LNCaP clone FGC (cell line): ENCODE results near the gene SMAD5.
A peak's percentile ranks its signal among the peaks of the same experiment; 100 is the strongest.

Experiments used
- DNase-seq: peaks from one replicate; pipeline ENCODE4 v3.0.0-alpha.2; 2011; ENCODE audit warnings: low read depth
- H3K4me3 ChIP-seq: 2 replicates; pipeline ENCODE4 v1.5.1; 2011; ENCODE audit warnings: mild to moderate bottlenecking, low read depth, low read length, control low read depth
- TF ChIP-seq, protein P1 (sequence below): IDR thresholded peaks from 2 replicates; pipeline ENCODE4 v1.5.1; 2012; ENCODE audit warnings: mild to moderate bottlenecking; ENCODE audit not compliant: control insufficient read depth, insufficient read depth; ENCODE audit errors: extremely low read depth

The SMAD5 gene

DNA sequence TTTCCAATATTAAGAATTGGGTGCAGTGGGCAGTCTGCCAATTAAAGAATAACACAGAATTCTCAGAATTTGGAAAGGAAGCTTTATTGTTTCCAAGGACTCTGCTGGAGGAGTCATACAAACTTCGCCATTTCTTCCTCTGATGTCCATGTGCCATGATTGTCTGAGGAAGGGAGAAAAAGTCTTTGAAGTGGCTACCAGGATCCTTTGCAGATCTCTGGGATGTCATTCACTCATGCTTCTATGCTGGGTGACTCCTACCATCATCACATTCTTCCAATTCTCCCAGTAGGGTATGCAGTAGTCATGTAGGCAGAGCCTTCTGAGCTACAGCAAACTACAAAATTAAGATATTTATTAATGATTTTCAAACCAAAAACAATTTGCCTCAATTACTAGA lies 3.2 kb upstream of the SMAD5 start:
- no peak overlapping the region for H3K4me3 ChIP-seq
- DNase-seq: no peak
- TF ChIP-seq, protein P1, sequence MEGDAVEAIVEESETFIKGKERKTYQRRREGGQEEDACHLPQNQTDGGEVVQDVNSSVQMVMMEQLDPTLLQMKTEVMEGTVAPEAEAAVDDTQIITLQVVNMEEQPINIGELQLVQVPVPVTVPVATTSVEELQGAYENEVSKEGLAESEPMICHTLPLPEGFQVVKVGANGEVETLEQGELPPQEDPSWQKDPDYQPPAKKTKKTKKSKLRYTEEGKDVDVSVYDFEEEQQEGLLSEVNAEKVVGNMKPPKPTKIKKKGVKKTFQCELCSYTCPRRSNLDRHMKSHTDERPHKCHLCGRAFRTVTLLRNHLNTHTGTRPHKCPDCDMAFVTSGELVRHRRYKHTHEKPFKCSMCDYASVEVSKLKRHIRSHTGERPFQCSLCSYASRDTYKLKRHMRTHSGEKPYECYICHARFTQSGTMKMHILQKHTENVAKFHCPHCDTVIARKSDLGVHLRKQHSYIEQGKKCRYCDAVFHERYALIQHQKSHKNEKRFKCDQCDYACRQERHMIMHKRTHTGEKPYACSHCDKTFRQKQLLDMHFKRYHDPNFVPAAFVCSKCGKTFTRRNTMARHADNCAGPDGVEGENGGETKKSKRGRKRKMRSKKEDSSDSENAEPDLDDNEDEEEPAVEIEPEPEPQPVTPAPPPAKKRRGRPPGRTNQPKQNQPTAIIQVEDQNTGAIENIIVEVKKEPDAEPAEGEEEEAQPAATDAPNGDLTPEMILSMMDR: no peak

DNA sequence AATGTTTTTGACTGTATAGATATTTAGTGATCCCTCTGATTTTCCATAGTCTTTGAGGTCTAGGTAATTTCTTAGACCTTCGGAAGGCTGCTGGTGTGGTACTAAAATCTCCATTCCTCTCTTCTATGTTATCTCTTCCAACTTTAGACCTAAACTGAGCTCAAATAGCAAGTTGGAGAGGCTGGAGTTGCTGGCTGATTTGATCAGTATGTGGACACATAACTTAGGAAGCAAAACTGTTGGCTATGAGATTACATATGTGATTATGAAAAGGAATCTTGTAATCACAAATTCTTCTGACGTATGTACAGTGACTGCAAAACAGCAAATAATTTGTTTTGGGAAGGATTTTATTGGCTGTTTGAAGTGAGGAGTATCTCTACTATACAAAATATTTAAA lies 2.1 kb upstream of the SMAD5 start:
- no peak overlapping the region for H3K4me3 ChIP-seq
- no peak for DNase-seq
- TF ChIP-seq, protein P1: no peak

DNA sequence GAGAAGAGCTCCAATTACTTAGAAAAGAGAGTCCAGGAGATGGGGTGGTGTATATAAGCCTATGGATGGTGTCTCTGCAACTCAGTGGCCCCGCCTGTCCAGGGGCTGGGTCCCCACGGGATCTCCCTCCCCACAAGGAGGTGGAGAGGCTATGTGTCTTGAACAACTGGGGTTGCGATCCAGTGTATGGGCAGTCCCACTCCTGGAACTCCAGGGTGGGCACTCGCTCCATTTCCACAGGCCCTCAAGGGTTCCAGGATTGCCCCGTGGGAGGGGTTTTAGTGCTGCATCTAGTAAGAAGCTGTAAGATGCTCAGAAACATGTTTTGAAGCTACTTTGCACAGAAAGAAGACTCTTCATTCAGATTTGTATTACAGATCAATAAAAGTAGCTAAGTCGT lies 558 bp upstream of the SMAD5 start:
- peak overlapping the region; percentile 83 for H3K4me3 ChIP-seq
- DNase-seq: no peak
- TF ChIP-seq, protein P1: no peak

DNA sequence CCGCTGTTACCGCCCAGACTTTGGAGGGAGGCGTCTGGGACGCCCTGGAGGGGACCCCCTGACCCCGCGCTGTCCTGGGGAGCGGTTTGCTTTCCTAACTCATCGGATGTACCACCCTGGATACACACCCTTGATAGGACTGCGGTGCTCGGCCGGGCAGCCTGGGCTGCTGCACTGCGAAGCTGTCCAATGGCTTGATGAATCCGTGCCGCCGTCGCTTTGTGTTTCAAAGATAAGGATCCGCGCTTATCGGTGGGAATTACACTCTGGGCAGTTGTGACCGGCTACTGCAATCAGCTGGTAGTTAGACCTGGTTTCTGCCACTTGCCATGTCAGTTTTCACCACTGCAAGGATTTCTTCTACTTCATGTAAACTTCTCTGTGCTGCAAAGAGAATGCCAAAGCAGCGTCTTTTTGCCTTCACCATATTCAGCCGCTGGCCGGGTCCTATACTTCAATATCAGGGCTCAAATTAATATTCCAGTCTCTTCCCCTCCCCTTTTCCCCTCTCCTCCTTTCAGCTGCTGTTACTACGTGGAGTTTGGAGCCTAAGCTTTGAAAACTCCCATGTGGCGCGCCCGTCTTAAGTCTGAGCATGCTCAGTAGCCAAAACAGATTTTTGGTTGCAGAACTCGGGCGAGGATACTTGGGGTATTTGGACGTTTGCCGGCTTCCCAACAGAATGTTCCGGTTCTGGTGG lies 727 bp downstream of the SMAD5 start:
- TF ChIP-seq, protein P1: no peak
- H3K4me3 ChIP-seq: peak overlapping the region; percentile 83
- peak; percentile 38 for DNase-seq

DNA sequence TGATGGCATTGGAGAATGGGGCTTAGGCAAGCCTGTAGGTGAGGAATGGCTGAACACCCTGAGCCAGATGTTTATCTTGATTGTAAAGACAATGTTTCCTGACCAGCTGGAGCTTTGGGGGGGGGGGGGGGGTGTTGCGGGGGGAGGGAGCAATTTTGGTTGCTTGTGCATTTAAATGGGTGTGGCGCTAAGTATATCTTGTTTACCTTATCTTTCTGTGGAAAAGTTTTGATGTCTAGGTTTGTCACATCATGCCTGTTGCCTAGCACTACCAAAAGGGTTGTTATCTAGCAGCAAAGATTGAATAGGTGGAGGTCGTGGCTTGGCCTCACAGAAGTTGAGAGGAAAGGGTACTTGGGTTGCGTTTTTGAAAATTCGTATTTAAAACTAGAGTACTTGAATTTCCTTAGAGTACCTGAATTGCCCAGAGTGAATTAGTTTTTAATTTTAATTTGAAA lies 1.3 kb downstream of the SMAD5 start:
- TF ChIP-seq, protein P1: no peak
- DNase-seq: no peak

DNA sequence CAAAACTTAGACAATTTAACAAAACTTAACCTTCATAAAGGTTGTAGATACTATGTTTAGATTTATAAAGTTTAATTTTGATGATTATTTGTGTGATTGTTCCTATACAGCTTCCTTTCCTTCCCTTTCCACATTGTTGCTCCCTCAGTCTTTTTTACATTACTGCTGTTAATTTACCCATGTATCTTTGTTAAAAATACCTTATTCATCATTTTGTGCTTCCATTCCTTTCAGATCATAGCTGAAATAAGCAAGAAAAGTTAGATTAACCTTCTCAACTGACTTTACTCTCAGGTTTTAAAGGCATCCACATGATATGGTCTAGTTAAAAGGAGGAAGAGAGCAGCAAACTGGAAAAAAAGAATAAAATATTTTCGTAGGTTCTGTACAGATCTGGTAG lies 2.0 kb downstream of the SMAD5 start:
- no peak for DNase-seq
- H3K4me3 ChIP-seq: no peak overlapping the region
- TF ChIP-seq, protein P1: no peak

More for the DNA sequence above, 1.3 kb downstream of the SMAD5 start:
- H3K4me3 ChIP-seq: peak overlapping the region; percentile 83

DNA sequence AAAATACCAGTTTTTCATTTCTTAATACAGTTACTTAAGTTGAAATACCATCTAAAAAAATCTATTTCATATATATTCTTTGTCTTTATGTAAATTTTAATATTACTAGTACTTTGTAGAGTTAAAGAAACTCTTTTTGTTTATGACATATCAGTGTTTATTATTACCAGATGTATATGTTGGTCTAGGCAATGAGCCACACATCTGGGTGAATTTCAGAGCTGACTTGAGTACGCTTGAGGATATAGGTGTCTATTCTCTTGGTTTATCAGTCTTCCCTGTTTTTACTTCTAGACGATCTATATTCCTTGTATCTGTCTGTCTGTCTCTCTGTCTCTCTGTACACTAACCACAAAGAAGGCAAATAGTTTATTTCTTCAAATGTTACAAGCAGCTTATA lies 2.9 kb downstream of the SMAD5 start:
- no peak overlapping the region for H3K4me3 ChIP-seq
- DNase-seq: no peak
- TF ChIP-seq, protein P1: no peak
